Lower lobe of right lung (tissue), 2 donors: ENCODE measurements around the gene FRMD4A. TPM values are rescaled to one million over a fixed set of nuclear protein-coding genes. Genes with fewer than 3 reads are reported as not detected.

Experiments
- ATAC-seq, 2 donors: fragments of 200-7000 bp; cut with Tn5 transposase; one replicate each; pipeline ENCODE4 v1.9.1; 2020 to 2022; ENCODE audit warnings: mild to moderate bottlenecking in 2 of 2, moderate library complexity in 2 of 2
- DNase-seq: peaks from one replicate; pipeline ENCODE4 v3.0.0-alpha.2; 2020
- H3K27ac ChIP-seq: fragments of 200-600 bp; one replicate; pipeline ENCODE4 v1.8.0; 2022
- H3K27me3 ChIP-seq: fragments of 200-600 bp; one replicate; pipeline ENCODE4 v1.8.0; 2022; ENCODE audit warnings: low read depth
- H3K36me3 ChIP-seq: fragments of 200-600 bp; one replicate; pipeline ENCODE4 v1.8.0; 2022; ENCODE audit warnings: mild to moderate bottlenecking
- H3K4me1 ChIP-seq: fragments of 200-600 bp; one replicate; pipeline ENCODE4 v1.8.0; 2022
- H3K4me3 ChIP-seq: fragments of 200-600 bp; one replicate; pipeline ENCODE4 v1.8.0; 2022; ENCODE audit warnings: mild to moderate bottlenecking
- H3K9me3 ChIP-seq: fragments of 200-600 bp; one replicate; pipeline ENCODE4 v1.8.0; 2022
- intact Hi-C: fragments of 100-400 bp; cut with DNase I; formaldehyde crosslinking; loops from one replicate; pipeline ENCODE4 v1.11.0; 2022
- total RNA-seq: library from RNA; stranded (reverse); fragmentation: NEBNext Ultra II Directional; extraction: Animal tissue kit (Norgen Biotek cat#: 25700); gene quantifications from one replicate; pipeline ENCODE4 v1.2.1, GENCODE V29; 2021
- TF ChIP-seq, protein P1 (sequence below): fragments of 200-600 bp; IDR thresholded peaks from one replicate; pipeline ENCODE4 v1.8.0; 2022; ENCODE audit warnings: antibody characterized with exemption, mild to moderate bottlenecking
- donor health status: DM: no; HTN: yes; CAD: no; lungs with severe emphysema.

The FRMD4A gene
- total RNA-seq, 1 donor from 2014 or later: 64.8 TPM

DNA sequence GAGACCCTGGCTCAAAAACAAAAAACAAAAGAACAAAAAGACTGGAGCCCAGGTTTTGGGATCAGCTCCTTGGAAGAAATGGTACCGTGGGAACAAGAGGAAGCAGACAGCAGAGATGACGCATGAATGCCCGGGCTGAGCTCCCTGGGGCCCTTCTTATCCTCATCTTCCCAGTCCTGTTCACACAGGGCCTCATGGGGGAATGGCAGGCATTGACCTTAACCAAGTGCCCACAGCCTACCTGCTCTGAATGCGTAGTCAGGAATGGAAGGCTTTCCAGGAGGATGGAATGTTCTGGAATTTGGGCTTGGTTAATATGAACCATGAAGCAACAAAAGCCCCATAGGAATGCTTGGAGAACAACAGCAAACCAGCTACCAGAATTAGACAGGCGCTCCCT, 589.3 kb downstream of the FRMD4A start:
- no peak for DNase-seq
- H3K36me3 ChIP-seq: peaks cover 25% of the 10 kb centered on the region
- ATAC-seq: no peak
- H3K4me1 ChIP-seq: no peaks in the 10 kb centered on the region
- H3K27ac ChIP-seq: no peak overlapping the region
- H3K9me3 ChIP-seq: no peaks in the 10 kb centered on the region
- intact Hi-C loops: no loop called here
- TF ChIP-seq, protein P1, sequence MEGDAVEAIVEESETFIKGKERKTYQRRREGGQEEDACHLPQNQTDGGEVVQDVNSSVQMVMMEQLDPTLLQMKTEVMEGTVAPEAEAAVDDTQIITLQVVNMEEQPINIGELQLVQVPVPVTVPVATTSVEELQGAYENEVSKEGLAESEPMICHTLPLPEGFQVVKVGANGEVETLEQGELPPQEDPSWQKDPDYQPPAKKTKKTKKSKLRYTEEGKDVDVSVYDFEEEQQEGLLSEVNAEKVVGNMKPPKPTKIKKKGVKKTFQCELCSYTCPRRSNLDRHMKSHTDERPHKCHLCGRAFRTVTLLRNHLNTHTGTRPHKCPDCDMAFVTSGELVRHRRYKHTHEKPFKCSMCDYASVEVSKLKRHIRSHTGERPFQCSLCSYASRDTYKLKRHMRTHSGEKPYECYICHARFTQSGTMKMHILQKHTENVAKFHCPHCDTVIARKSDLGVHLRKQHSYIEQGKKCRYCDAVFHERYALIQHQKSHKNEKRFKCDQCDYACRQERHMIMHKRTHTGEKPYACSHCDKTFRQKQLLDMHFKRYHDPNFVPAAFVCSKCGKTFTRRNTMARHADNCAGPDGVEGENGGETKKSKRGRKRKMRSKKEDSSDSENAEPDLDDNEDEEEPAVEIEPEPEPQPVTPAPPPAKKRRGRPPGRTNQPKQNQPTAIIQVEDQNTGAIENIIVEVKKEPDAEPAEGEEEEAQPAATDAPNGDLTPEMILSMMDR: no peak
- no peak overlapping the region for H3K4me3 ChIP-seq
- H3K27me3 ChIP-seq: no peaks in the 10 kb centered on the region

DNA sequence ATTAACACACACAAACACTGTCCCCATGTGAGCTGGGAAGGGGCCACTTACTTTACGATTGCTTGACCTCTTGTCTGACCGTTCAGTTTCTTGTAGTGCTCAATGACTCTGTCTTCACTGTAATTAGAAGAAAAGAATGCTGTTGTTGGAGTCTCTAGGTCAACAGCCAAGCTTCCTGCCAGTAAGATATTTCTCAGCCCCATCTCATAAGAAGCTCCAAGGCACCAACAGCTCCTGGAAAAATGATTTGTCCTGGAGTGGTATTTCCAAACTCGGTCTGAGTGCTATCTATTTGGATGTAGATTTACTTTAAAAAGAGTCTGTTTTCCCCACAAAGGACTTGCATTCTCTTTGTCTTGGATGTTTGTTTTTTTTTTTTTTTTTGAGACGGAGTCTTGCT, 590.3 kb downstream of the FRMD4A start:
- ATAC-seq (no peak), DNase-seq (no peak)
- Histone ChIP-seq H3K4me1 (no peaks in the 10 kb centered on the region), H3K9me3 (no peaks in the 10 kb centered on the region), H3K4me3 (no peak overlapping the region), H3K27me3 (no peaks in the 10 kb centered on the region), H3K27ac (no peak overlapping the region), H3K36me3 (peaks cover 25% of the 10 kb centered on the region)
- intact Hi-C loops: no loop called here
- TF ChIP-seq, protein P1: no peak

DNA sequence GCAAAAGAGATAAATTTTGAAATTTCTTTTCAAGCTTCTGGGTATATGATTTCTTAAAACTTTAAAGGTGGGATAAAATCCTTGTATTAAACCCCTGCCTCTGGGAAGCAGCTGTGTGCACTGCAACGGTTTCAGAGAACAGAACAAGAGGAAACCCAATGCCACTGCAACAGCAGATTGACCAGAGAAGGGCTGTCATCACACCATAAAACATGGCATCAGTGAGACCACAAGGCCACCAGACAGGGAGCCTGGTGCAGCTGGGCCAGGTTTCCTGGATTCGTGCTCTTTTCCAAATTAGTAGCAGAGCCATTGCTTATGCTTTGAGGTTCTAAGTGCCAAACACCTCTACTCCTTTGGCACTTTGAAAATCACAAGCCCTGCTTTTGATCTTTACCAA, 591.5 kb downstream of the FRMD4A start:
- H3K27me3 ChIP-seq: no peaks in the 10 kb centered on the region
- TF ChIP-seq, protein P1: no peak

DNA sequence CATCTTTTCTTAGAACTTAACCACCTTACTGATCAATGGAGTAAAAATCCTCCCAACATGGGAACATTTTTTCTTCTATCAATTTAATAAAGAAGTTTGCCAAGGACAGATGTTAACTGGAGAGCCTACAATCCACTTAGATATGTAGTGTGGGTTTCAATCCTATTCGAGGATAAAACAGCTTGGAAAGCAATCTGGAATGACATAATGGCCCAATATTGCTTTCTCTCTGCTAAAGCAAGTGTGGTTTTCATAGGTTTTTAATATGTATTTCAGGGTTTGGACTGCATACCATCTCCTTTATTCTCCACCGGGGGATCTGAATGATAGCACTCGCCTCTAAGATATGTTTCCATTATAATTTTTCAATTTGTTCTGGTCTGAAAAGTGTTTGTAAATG, 594.2 kb downstream of the FRMD4A start:
- no peaks in the 10 kb centered on the region for H3K27me3 ChIP-seq
- H3K27ac ChIP-seq: no peak overlapping the region
- DNase-seq: no peak
- peaks cover 30% of the 10 kb centered on the region for H3K36me3 ChIP-seq
- no peaks in the 10 kb centered on the region for H3K9me3 ChIP-seq
- TF ChIP-seq, protein P1: no peak
- ATAC-seq: no peak
- intact Hi-C loops: no loop called here
- H3K4me1 ChIP-seq: no peaks in the 10 kb centered on the region
- H3K4me3 ChIP-seq: no peak overlapping the region

More for the DNA sequence above, 591.5 kb downstream of the FRMD4A start:
- intact Hi-C loops: no loop called here
- ATAC-seq (no peak), DNase-seq (no peak)
- no peak overlapping the region for H3K27ac ChIP-seq
- H3K9me3 ChIP-seq: no peaks in the 10 kb centered on the region
- no peak overlapping the region for H3K4me3 ChIP-seq
- H3K36me3 ChIP-seq: peaks cover 20% of the 10 kb centered on the region
- no peaks in the 10 kb centered on the region for H3K4me1 ChIP-seq

DNA sequence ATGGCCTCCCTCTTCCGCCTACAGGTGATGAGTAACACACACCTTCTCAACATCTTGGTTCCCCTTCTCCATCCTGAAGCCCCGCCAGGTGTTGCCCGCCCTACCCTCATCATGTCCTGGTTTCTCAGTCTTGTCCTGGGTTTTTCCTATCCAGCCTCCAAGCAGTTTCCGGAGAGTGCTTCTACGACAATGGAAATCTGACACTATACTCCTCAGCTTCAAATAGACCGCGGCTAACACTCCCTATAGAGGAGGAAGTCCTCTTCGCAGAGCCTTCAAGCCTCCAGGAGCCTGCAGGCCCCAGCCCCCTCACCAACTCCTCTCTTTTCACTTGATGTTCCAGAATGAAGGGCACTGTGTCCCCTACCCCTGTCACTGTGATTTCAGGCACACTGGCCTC, 596.6 kb downstream of the FRMD4A start:
- no peaks in the 10 kb centered on the region for H3K9me3 ChIP-seq
- DNase-seq: no peak
- no peaks in the 10 kb centered on the region for H3K4me1 ChIP-seq
- no peak overlapping the region for H3K4me3 ChIP-seq
- H3K27ac ChIP-seq: no peak overlapping the region
- intact Hi-C loops: no loop called here
- peaks cover 25% of the 10 kb centered on the region for H3K36me3 ChIP-seq
- no peaks in the 10 kb centered on the region for H3K27me3 ChIP-seq
- TF ChIP-seq, protein P1: no peak
- no peak for ATAC-seq

DNA sequence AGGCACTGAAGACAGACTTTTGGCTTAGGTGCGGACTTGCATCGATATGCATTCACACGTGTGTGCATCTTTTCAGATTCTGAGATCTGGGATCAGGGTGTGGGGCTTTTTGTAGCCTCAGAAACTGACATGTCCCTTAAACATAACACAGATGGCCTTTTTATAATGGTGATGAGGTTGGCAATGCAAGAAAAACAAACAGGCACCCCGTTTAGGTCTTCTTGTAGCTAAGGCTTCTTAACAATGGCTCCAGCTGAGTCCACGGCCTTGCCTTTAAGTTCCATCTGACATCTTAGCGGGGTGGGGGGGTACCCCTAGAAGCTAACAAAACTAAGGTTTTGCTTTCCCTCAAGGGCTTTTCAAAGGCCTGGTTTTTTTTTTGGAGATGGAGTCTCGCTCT, 597.7 kb downstream of the FRMD4A start:
- peaks cover 24% of the 10 kb centered on the region for H3K36me3 ChIP-seq
- ATAC-seq (no peak), DNase-seq (no peak)
- no peaks in the 10 kb centered on the region for H3K27me3 ChIP-seq
- H3K4me3 ChIP-seq: no peak overlapping the region
- H3K27ac ChIP-seq: no peak overlapping the region
- H3K9me3 ChIP-seq: no peaks in the 10 kb centered on the region
- intact Hi-C loops: no loop called here
- no peaks in the 10 kb centered on the region for H3K4me1 ChIP-seq
- TF ChIP-seq, protein P1: no peak
